ENCODE measurements around the gene SNRNP70.
"Not testable (repeated sequence)": the region's sequence is repeated elsewhere in the genome, so short reads cannot be mapped to it uniquely, and the experiment has no call there.

DNA sequence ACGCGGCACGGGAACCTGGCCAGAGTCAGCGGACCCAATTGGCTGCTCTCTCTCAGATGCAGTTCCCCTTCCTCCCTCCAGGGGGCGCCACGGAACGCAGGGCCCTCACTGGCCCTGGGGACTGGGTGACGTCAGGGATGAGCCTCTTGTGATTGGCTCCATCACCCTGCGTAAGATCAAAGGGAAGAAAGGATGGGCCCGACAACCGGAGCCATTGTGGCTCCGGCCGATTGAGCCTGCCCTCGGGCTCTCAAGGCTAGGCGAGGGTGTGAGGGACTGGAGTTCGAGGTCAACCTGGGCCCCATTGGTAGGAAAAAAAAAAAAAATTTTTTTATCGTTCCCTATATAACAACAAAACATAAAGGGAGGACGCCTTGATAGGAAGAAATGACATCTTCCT is 48.4 kb upstream of the SNRNP70 start, which contains the start of gene CGB1:
- not testable (repeated sequence) for TF ChIP-seq E2F8 (IDR thresholded peaks at IDR 0.05; ENCODE audit: low read depth, partially characterized antibody); ZNF24 (IDR thresholded peaks at IDR 0.05); EP300 (IDR thresholded peaks at IDR 0.05; ENCODE audit: borderline replicate concordance in 1 of 2, control insufficient read depth in 1 of 2, low read depth in 2 of 2, low read length in 2 of 2); STAT3 (IDR thresholded peaks at IDR 0.05; ENCODE audit: low read depth, low read length)
- TF ChIP-seq, protein P1, sequence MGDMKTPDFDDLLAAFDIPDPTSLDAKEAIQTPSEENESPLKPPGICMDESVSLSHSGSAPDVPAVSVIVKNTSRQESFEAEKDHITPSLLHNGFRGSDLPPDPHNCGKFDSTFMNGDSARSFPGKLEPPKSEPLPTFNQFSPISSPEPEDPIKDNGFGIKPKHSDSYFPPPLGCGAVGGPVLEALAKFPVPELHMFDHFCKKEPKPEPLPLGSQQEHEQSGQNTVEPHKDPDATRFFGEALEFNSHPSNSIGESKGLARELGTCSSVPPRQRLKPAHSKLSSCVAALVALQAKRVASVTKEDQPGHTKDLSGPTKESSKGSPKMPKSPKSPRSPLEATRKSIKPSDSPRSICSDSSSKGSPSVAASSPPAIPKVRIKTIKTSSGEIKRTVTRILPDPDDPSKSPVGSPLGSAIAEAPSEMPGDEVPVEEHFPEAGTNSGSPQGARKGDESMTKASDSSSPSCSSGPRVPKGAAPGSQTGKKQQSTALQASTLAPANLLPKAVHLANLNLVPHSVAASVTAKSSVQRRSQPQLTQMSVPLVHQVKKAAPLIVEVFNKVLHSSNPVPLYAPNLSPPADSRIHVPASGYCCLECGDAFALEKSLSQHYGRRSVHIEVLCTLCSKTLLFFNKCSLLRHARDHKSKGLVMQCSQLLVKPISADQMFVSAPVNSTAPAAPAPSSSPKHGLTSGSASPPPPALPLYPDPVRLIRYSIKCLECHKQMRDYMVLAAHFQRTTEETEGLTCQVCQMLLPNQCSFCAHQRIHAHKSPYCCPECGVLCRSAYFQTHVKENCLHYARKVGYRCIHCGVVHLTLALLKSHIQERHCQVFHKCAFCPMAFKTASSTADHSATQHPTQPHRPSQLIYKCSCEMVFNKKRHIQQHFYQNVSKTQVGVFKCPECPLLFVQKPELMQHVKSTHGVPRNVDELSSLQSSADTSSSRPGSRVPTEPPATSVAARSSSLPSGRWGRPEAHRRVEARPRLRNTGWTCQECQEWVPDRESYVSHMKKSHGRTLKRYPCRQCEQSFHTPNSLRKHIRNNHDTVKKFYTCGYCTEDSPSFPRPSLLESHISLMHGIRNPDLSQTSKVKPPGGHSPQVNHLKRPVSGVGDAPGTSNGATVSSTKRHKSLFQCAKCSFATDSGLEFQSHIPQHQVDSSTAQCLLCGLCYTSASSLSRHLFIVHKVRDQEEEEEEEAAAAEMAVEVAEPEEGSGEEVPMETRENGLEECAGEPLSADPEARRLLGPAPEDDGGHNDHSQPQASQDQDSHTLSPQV (IDR thresholded peaks at IDR 0.05) = not testable (repeated sequence)

All from GM12878 (cell line).